GM06990 (cell line): Measurements from ENCODE around the gene CELF1.

ENCODE experiments used
- DNase-seq: peaks from one replicate; pipeline ENCODE4 v3.0.0-alpha.2; 2011; ENCODE audit not compliant: insufficient read length; ENCODE audit errors: extremely low read depth
- H3K27me3 ChIP-seq: replicated peaks from 2 replicates; pipeline ENCODE4 v1.6.0; 2011; ENCODE audit warnings: low read length; ENCODE audit not compliant: control insufficient read depth, insufficient read depth
- H3K36me3 ChIP-seq: 2 replicates; pipeline ENCODE4 v1.5.1; 2011; ENCODE audit warnings: low read length; ENCODE audit not compliant: control insufficient read depth, insufficient read depth
- H3K4me3 ChIP-seq: replicated peaks from 2 replicates; pipeline ENCODE4 v1.5.1; 2011; ENCODE audit warnings: low read depth, mild to moderate bottlenecking, control low read depth, low read length
- CTCF ChIP-seq: IDR thresholded peaks from 2 replicates; pipeline ENCODE4 v1.5.1; 2011; ENCODE audit warnings: low read length, control low read depth, mild to moderate bottlenecking, inconsistent platforms; ENCODE audit not compliant: insufficient read depth, poor library complexity, severe bottlenecking

Gene CELF1

GRCh38 chr11:47451990-47452389 is 100.9 kb downstream of the CELF1 start:
- H3K4me3 ChIP-seq: no peak overlapping the region
- H3K36me3 ChIP-seq: no peaks in the 10 kb centered on the region
- H3K27me3 ChIP-seq: no peaks in the 10 kb centered on the region
- no peak for DNase-seq
- TF ChIP-seq CTCF: no peak

- Histone ChIP-seq H3K27me3 (no peaks in the 10 kb centered on the region), H3K4me3 (no peak overlapping the region), H3K36me3 (no peaks in the 10 kb centered on the region)
- no peak for TF ChIP-seq CTCF
- no peak for DNase-seq
Measured at GRCh38 chr11:47451436-47451835, 101.5 kb downstream of the CELF1 start.

GRCh38 chr11:47449541-47449940 is 103.4 kb downstream of the CELF1 start:
- no peak overlapping the region for H3K4me3 ChIP-seq
- H3K27me3 ChIP-seq: no peaks in the 10 kb centered on the region
- no peak for DNase-seq
- no peak for TF ChIP-seq CTCF
- H3K36me3 ChIP-seq: no peaks in the 10 kb centered on the region

GRCh38 chr11:47448566-47449427 is 104.1 kb downstream of the CELF1 start, which contains the start of gene RAPSN:
Gene RAPSN, minus strand, starts transcription at chr11:47449136. Its CDS starts 172 bp downstream, at chr11:47448964.
- Histone ChIP-seq H3K4me3 (no peak within 1 kb of the TSS), H3K27me3 (no peaks in the 10 kb centered on the region), H3K36me3 (no peaks in the 10 kb centered on the region)
- no peak for DNase-seq
- TF ChIP-seq CTCF: no peak

GRCh38 chr11:47447906-47448305 is 105.0 kb downstream of the CELF1 start:
- Histone ChIP-seq H3K27me3 (no peaks in the 10 kb centered on the region), H3K4me3 (no peak overlapping the region), H3K36me3 (no peaks in the 10 kb centered on the region)
- DNase-seq: no peak
- no peak for TF ChIP-seq CTCF
